HEK293 (cell line): ENCODE results near the gene PAX1.

ENCODE experiments used
- CTCF ChIP-seq: fragments of 450-650 bp; formaldehyde crosslinking; IDR thresholded peaks from 2 replicates; pipeline ENCODE4 v1.5.1; 2016; ENCODE audit warnings: missing biosample characterization, missing genetic modification characterization
- SP2 ChIP-seq: fragments of 450-650 bp; formaldehyde crosslinking; IDR thresholded peaks from 2 replicates; pipeline ENCODE4 v1.5.1; 2016; ENCODE audit warnings: missing biosample characterization, missing genetic modification characterization
- YY1 ChIP-seq: fragments of 450-650 bp; formaldehyde crosslinking; IDR thresholded peaks from 2 replicates; pipeline ENCODE4 v1.5.1; 2018; ENCODE audit warnings: missing biosample characterization, missing genetic modification characterization
- ZBTB21 ChIP-seq: fragments of 450-650 bp; formaldehyde crosslinking; IDR thresholded peaks from 2 replicates; pipeline ENCODE4 v1.5.1; 2017; ENCODE audit warnings: missing biosample characterization, missing genetic modification characterization
- ZBTB26 ChIP-seq: fragments of 450-650 bp; formaldehyde crosslinking; optimal IDR thresholded peaks from 2 replicates; pipeline ENCODE3; 2016; ENCODE audit warnings: missing biosample characterization, mild to moderate bottlenecking, missing genetic modification characterization
- ZNF223 ChIP-seq: fragments of 450-650 bp; formaldehyde crosslinking; IDR thresholded peaks from 2 replicates; pipeline ENCODE4 v1.5.1; 2016; ENCODE audit warnings: missing biosample characterization, missing genetic modification characterization
- ZNF488 ChIP-seq: fragments of 450-650 bp; formaldehyde crosslinking; IDR thresholded peaks from 2 replicates; pipeline ENCODE4 v1.5.1; 2016; ENCODE audit warnings: missing biosample characterization, missing genetic modification characterization
- ZNF747 ChIP-seq: fragments of 450-650 bp; formaldehyde crosslinking; IDR thresholded peaks from 2 replicates; pipeline ENCODE4 v1.5.1; 2016; ENCODE audit warnings: missing biosample characterization, missing genetic modification characterization

- no peak for TF ChIP-seq ZNF488 (tag by site-specific recombination)
- TF ChIP-seq ZNF747 (tag by site-specific recombination): no peak
- no peak for TF ChIP-seq CTCF (tag by site-specific recombination)
- no peak for TF ChIP-seq SP2
- no peak for TF ChIP-seq ZNF223 (tag by site-specific recombination)
- no peak for TF ChIP-seq ZBTB21 (tag by site-specific recombination)
- no peak for TF ChIP-seq ZBTB26
- no peak for TF ChIP-seq YY1 (tag by site-specific recombination)
Observed at GRCh38 chr20:21704408-21705385, 767 bp upstream of the PAX1 start.
